Choroid plexus epithelial cell (primary cell): ENCODE measurements around the gene MYD88.

ENCODE experiments used
- DNase-seq: peaks from one replicate; pipeline ENCODE4 v3.0.0-alpha.2; 2010; ENCODE audit warnings: low read depth
- H3K4me3 ChIP-seq: 2 replicates; pipeline ENCODE4 v1.5.1; 2011; ENCODE audit warnings: low read depth, mild to moderate bottlenecking, control low read depth, low read length, moderate library complexity
- CTCF ChIP-seq: conservative IDR thresholded peaks from 2 replicates; pipeline ENCODE4 v1.5.1; 2011; ENCODE audit warnings: low read depth, mild to moderate bottlenecking, control low read depth, inconsistent platforms, low read length, moderate library complexity

MYD88 gene

DNA sequence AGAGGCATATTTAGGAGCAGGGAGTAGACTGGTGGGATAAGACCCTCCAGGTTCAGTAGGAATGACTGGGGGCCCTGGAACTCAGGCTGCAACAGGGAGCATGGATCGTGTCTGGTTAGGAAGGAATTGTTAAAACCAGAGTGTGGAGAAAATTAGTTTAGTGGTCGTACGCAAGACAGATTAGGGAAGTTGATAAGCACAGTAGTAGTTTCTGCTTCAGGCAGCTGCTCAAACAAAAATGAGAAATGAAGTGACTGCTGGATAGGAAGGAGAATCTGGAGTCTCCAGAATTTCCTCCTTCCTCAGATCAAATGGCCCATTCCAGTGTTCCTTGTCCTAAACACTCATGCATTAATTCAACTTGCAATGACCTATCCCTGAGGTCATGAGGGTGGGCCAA, 11.2 kb downstream of the MYD88 start:
- no peak overlapping the region for H3K4me3 ChIP-seq
- no peak for TF ChIP-seq CTCF
- no peak for DNase-seq

DNA sequence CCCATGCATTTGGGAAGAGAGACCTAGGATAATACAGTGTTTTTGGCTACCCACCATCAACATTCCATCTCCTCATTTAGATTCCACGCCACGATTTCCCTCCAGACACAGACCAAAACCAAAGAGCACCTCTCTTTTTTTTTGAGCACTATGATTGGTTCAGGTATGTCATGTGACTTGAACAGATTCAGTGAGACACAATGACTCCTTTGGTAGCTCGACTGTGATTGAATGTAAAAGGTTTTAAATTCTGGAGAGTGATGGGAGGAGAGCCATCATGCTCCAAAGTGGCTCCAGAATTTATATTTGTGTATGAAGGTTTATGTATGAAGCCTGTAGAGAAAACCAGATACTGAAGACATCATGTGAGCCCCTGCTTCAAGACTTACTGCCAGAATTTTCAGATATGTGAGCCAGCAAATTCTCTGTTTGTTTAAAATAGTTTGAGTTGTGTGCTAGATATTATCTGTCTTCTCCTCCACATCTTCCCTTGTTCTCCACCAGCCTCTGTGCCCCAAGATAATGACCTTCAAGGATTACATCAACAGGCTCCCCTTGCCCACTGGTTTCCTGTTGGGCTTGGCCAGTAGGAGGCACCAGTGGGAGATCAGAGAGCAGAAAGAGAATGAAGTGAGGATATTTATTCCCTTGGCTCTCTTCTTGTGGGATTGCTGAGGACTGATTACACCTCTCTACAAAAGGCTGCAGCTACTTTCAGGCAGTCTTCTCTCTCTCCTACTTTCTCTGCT, 12.5 kb downstream of the MYD88 start:
- peak; percentile 23 for TF ChIP-seq CTCF

GRCh38 chr3:38151667-38152265, 13.3 kb downstream of the MYD88 start:
- no peak for TF ChIP-seq CTCF
- DNase-seq: no peak
- H3K4me3 ChIP-seq: no peak overlapping the region

More for the DNA sequence above, 12.5 kb downstream of the MYD88 start:
- no peak overlapping the region for H3K4me3 ChIP-seq
- no peak for DNase-seq

DNA sequence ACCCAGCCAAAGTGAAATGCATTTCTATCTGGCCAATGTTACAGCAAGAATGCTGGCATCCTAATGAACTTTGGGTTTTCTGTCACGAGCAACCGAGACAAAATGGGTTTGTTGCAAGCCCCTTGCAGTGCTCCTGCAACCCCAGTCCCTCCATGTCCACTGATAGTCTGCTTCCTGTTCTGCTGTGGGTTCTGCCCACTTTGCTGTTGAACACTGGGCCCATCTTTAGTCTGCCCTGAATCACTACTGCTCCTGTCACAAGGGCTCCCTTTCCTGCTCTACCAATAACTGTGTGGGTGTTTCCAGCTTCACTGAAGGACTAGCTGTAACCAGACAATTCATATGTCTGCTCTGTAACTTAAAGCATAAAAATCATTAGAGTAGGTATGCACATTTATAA, 14.1 kb downstream of the MYD88 start:
- no peak overlapping the region for H3K4me3 ChIP-seq
- no peak for TF ChIP-seq CTCF
- no peak for DNase-seq

GRCh38 chr3:38153221-38153620, 14.8 kb downstream of the MYD88 start:
- TF ChIP-seq CTCF: no peak
- no peak overlapping the region for H3K4me3 ChIP-seq
- no peak for DNase-seq

- peak; percentile 86 for DNase-seq
- no peak for TF ChIP-seq CTCF
These were observed 15.6 kb downstream of the MYD88 start for GRCh38 chr3:38154033-38154494.

More at GRCh38 chr3:38154033-38154494, 15.6 kb downstream of the MYD88 start:
- no peak overlapping the region for H3K4me3 ChIP-seq
